NT2/D1 (cell line): ENCODE results near the gene LIN28B.
A peak's percentile ranks its signal among the peaks of the same experiment; 100 is the strongest.
"Not testable (repeated sequence)": the region's sequence is repeated elsewhere in the genome, so short reads cannot be mapped to it uniquely, and the experiment has no call there.

Experiments used
- DNase-seq: peaks from one replicate; pipeline ENCODE4 v3.0.0-alpha.2; 2011; ENCODE audit warnings: low read depth, low spot score
- H3K27me3 ChIP-seq: 2 replicates; pipeline ENCODE4 v1.6.0; 2011; ENCODE audit warnings: mild to moderate bottlenecking; ENCODE audit not compliant: insufficient read length, insufficient read depth
- H3K36me3 ChIP-seq: 2 replicates; pipeline ENCODE4 v1.6.1; 2011; ENCODE audit warnings: mild to moderate bottlenecking, low read length, mixed read lengths; ENCODE audit not compliant: insufficient read depth, insufficient read length
- H3K4me1 ChIP-seq: 2 replicates; pipeline ENCODE4 v1.5.1; 2011; ENCODE audit not compliant: insufficient read depth, insufficient read length
- H3K4me3 ChIP-seq: 2 replicates; pipeline ENCODE4 v1.5.1; 2011; ENCODE audit warnings: low read depth; ENCODE audit not compliant: insufficient read length
- H3K9ac ChIP-seq: 2 replicates; pipeline ENCODE4 v1.6.0; 2011; ENCODE audit warnings: low read depth; ENCODE audit not compliant: insufficient read length
- H3K9me3 ChIP-seq: 2 replicates; pipeline ENCODE4 v1.5.1; 2011; ENCODE audit warnings: mild to moderate bottlenecking, low read length; ENCODE audit not compliant: insufficient read depth
- SUZ12 ChIP-seq: IDR thresholded peaks from 2 replicates; pipeline ENCODE4 v1.6.1; 2011; ENCODE audit not compliant: insufficient read length, insufficient read depth; ENCODE audit errors: extremely low read depth
- YY1 ChIP-seq: IDR thresholded peaks from 2 replicates; pipeline ENCODE4 v1.6.1; 2011; ENCODE audit not compliant: insufficient read length, insufficient read depth
- ZNF274 ChIP-seq: IDR thresholded peaks from 2 replicates; pipeline ENCODE4 v1.6.1; 2011; ENCODE audit warnings: mild to moderate bottlenecking, low read depth, low read length

Gene LIN28B

GRCh38 chr6:104952911-104953399 lies 4.0 kb upstream of the LIN28B start:
- Histone ChIP-seq H3K27me3 (no peaks in the 10 kb centered on the region), H3K4me3 (peak overlapping the region; percentile 37), H3K4me1 (no peaks in the 10 kb centered on the region)

GRCh38 chr6:104953400-104954189 lies 3.3 kb upstream of the LIN28B start:
- not testable (repeated sequence) for H3K27me3 ChIP-seq, H3K36me3 ChIP-seq, DNase-seq, H3K9me3 ChIP-seq, H3K4me1 ChIP-seq
- Histone ChIP-seq H3K4me3 (peak overlapping the region; percentile 37), H3K9ac (peak overlapping the region; percentile 72)

More at GRCh38 chr6:104952911-104953399, 4.0 kb upstream of the LIN28B start:
- no peak for DNase-seq
- TF ChIP-seq SUZ12, result no peak
- TF ChIP-seq YY1, result no peak
- no peak for TF ChIP-seq ZNF274
- Histone ChIP-seq H3K36me3 (no peaks in the 10 kb centered on the region), H3K9ac (peak overlapping the region; percentile 72), H3K9me3 (no peaks in the 10 kb centered on the region)

- Histone ChIP-seq H3K36me3 (no peaks in the 10 kb centered on the region), H3K9ac (peak overlapping the region; percentile 72), H3K4me3 (peak overlapping the region; percentile 12), H3K9me3 (no peaks in the 10 kb centered on the region), H3K27me3 (no peaks in the 10 kb centered on the region), H3K4me1 (no peaks in the 10 kb centered on the region)
- TF ChIP-seq ZNF274 (no peak), SUZ12 (no peak), YY1 (no peak)
- no peak for DNase-seq
Measured at GRCh38 chr6:104954190-104954797, 2.6 kb upstream of the LIN28B start.

GRCh38 chr6:104955491-104955890 lies 1.4 kb upstream of the LIN28B start:
- no peak for DNase-seq
- Histone ChIP-seq H3K4me1 (no peaks in the 10 kb centered on the region), H3K36me3 (no peaks in the 10 kb centered on the region), H3K4me3 (no peak overlapping the region), H3K9me3 (no peaks in the 10 kb centered on the region), H3K27me3 (no peaks in the 10 kb centered on the region), H3K9ac (no peak overlapping the region)
- no peak for TF ChIP-seq SUZ12
- TF ChIP-seq ZNF274, result no peak
- peak; percentile 8 for TF ChIP-seq YY1

DNA sequence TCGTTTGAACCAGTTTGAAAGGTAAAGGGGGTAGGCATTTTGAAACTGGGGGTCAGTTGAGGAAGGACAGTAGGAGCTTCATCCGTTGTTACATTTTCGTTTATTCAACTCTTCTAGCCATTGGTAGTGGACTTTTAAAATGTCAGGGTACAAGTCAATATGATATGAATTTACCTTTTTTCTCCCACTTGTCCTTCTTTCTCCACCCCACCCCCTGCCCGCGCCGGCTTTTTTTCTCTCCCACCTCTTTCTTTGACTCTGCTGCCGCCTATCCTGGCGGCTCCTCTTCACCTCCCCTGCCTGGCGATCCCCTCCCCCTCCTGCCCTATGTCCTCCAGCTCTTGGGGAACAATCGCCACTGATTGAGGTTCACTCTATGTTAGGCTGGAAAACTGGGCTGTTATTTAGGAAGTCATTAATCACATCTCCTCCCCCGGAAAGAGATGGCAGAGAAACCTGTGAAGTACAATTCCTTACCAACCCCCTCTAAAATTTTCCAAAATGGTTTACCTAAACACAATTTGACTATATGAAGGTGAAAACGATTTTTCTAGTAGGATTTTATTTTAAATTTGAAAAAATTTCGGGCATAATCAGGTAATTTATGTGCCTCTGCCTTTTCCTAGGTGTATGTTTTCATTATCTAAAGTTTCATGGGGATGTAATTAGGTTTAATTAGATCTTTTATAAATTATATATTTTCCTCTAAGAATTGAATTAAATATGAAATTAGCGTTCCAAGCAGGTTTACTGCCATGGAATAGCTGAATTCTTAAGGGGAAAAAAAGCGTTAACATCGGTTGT lies 778 bp upstream of the LIN28B start:
- Histone ChIP-seq H3K9me3 (no peaks in the 10 kb centered on the region), H3K9ac (peak overlapping the region; percentile 71), H3K4me3 (peak overlapping the region; percentile 39), H3K36me3 (no peaks in the 10 kb centered on the region), H3K27me3 (no peaks in the 10 kb centered on the region), H3K4me1 (no peaks in the 10 kb centered on the region)
- peak; percentile 70 for DNase-seq
- TF ChIP-seq YY1 (no peak), ZNF274 (no peak), SUZ12 (no peak)

GRCh38 chr6:104957301-104958177 lies 632 bp downstream of the LIN28B start:
- H3K4me3 ChIP-seq, result peak overlapping the region; percentile 67
- no peaks in the 10 kb centered on the region for H3K9me3 ChIP-seq
- H3K27me3 ChIP-seq, result no peaks in the 10 kb centered on the region
- H3K9ac ChIP-seq, result peak overlapping the region; percentile 71
- DNase-seq, result peak; percentile 84
- H3K4me1 ChIP-seq, result no peaks in the 10 kb centered on the region
- H3K36me3 ChIP-seq, result peaks cover 3% of the 10 kb centered on the region
- TF ChIP-seq ZNF274 (no peak), YY1 (no peak), SUZ12 (no peak)
